Trophoblast cell (in vitro differentiated cells and primary cell): ENCODE data around the gene ASIC3.

Source experiments
- DNase-seq, 2 donors: peaks; one replicate each; pipeline ENCODE4 v3.0.0-alpha.2; 2016
- H2AFZ ChIP-seq: 2 replicates; pipeline ENCODE4 v1.6.1; 2013; ENCODE audit warnings: low read length, moderate library complexity, mild to moderate bottlenecking; ENCODE audit not compliant: insufficient read depth, poor library complexity
- H2AK5ac ChIP-seq: 2 replicates; pipeline ENCODE4 v1.6.1; 2013; ENCODE audit warnings: mild to moderate bottlenecking, low read length
- H2BK120ac ChIP-seq: 2 replicates; pipeline ENCODE4 v1.6.1; 2013; ENCODE audit warnings: low read length, mild to moderate bottlenecking, moderate library complexity; ENCODE audit not compliant: insufficient read depth, poor library complexity
- H2BK12ac ChIP-seq: 2 replicates; pipeline ENCODE4 v1.6.1; 2013; ENCODE audit warnings: mild to moderate bottlenecking, low read length, moderate library complexity
- H2BK5ac ChIP-seq: 2 replicates; pipeline ENCODE4 v1.6.1; 2013; ENCODE audit warnings: low read length, low read depth, moderate library complexity, mild to moderate bottlenecking; ENCODE audit not compliant: poor library complexity
- H3K14ac ChIP-seq: 2 replicates; pipeline ENCODE4 v1.6.1; 2013; ENCODE audit warnings: mild to moderate bottlenecking, low read length
- H3K18ac ChIP-seq: 2 replicates; pipeline ENCODE4 v1.6.1; 2013; ENCODE audit warnings: mild to moderate bottlenecking, low read length
- H3K23ac ChIP-seq: 2 replicates; pipeline ENCODE4 v1.6.1; 2013; ENCODE audit warnings: low read length
- H3K27ac ChIP-seq: 2 replicates; pipeline ENCODE4 v1.5.1; 2013; ENCODE audit warnings: low read depth, mild to moderate bottlenecking, inconsistent platforms, low read length, moderate library complexity
- H3K27me3 ChIP-seq: 2 replicates; pipeline ENCODE4 v1.6.1; 2013; ENCODE audit warnings: inconsistent platforms, mild to moderate bottlenecking, low read length, moderate library complexity; ENCODE audit not compliant: insufficient read depth
- H3K36me3 ChIP-seq, 2 experiments: 1 replicate in 1 of 2; 2 replicates in 1 of 2; pipeline ENCODE4 v1.6.1; 2013; ENCODE audit warnings: low read length in 2 of 2, mild to moderate bottlenecking in 2 of 2, moderate library complexity in 1 of 2; ENCODE audit not compliant: insufficient read depth in 2 of 2, control insufficient read depth in 1 of 2
- H3K4ac ChIP-seq: 2 replicates; pipeline ENCODE4 v1.6.1; 2013; ENCODE audit warnings: low read depth, mild to moderate bottlenecking, low read length, moderate library complexity
- H3K4me1 ChIP-seq, 2 experiments: 1 replicate in 1 of 2; 2 replicates in 1 of 2; pipeline ENCODE4 v1.6.1; 2013; ENCODE audit warnings: low read length in 2 of 2, mild to moderate bottlenecking in 2 of 2, moderate library complexity in 1 of 2; ENCODE audit not compliant: insufficient read depth in 2 of 2, control insufficient read depth in 1 of 2
- H3K4me2 ChIP-seq: 2 replicates; pipeline ENCODE4 v1.6.1; 2013; ENCODE audit warnings: inconsistent platforms, mild to moderate bottlenecking, low read length, moderate library complexity
- H3K4me3 ChIP-seq: 2 replicates; pipeline ENCODE4 v1.5.1; 2013; ENCODE audit warnings: mild to moderate bottlenecking, low read depth, low read length, inconsistent platforms
- H3K79me1 ChIP-seq: one replicate; pipeline ENCODE4 v1.6.1; 2013; ENCODE audit warnings: low read length
- H3K79me2 ChIP-seq: 2 replicates; pipeline ENCODE4 v1.6.1; 2013; ENCODE audit warnings: low read length, mild to moderate bottlenecking; ENCODE audit not compliant: control insufficient read depth, insufficient read depth, poor library complexity
- H3K9ac ChIP-seq: 2 replicates; pipeline ENCODE4 v1.6.1; 2013; ENCODE audit warnings: mild to moderate bottlenecking, low read length
- H3K9me3 ChIP-seq: 2 replicates; pipeline ENCODE4 v1.6.1; 2013; ENCODE audit warnings: low read depth, mild to moderate bottlenecking, control low read depth, inconsistent platforms, low read length; ENCODE audit not compliant: insufficient read depth
- H4K12ac ChIP-seq: 2 replicates; pipeline ENCODE4 v1.6.1; 2013; ENCODE audit warnings: low read depth, mild to moderate bottlenecking, low read length, moderate library complexity
- H4K8ac ChIP-seq: 2 replicates; pipeline ENCODE4 v1.6.1; 2013; ENCODE audit warnings: low read depth, mild to moderate bottlenecking, low read length, moderate library complexity
- H4K91ac ChIP-seq: one replicate; pipeline ENCODE4 v1.6.1; 2013; ENCODE audit warnings: low read depth, mild to moderate bottlenecking, low read length, moderate library complexity
- WGBS: extraction: QIAGEN DNeasy Blood & Tissue Kit; methylation state at CpG from one replicate; pipeline ENCODE4 v1.1.7; 2013; ENCODE audit warnings: missing lambda C conversion rate; ENCODE audit not compliant: insufficient read length, insufficient coverage; ENCODE audit errors: extremely low coverage; 5-methylcytosine and 5-hydroxymethylcytosine counted together

Gene ASIC3

GRCh38 chr7:151060113-151060415, 11.7 kb downstream of the ASIC3 start:
- Histone ChIP-seq H2AFZ (peak overlapping the region; percentile 45), H3K4me1 (peaks cover 50% of the 10 kb centered on the region in 2 experiments), H4K91ac (peak overlapping the region; percentile 87), H2BK120ac (peak overlapping the region; percentile 82), H3K36me3 (peaks cover 14 to 17% of the 10 kb centered on the region in 2 experiments), H4K12ac (peak overlapping the region; percentile 61), H3K23ac (no peak overlapping the region), H2AK5ac (peak overlapping the region; percentile 43), H3K4ac (peak overlapping the region; percentile 66), H4K8ac (peak overlapping the region; percentile 87), H3K9me3 (no peaks in the 10 kb centered on the region), H2BK12ac (peak overlapping the region; percentile 3), H3K14ac (peak overlapping the region; percentile 81), H3K79me1 (peaks cover 47% of the 10 kb centered on the region), H3K18ac (peak overlapping the region; percentile 50), H3K4me2 (peak overlapping the region; percentile 95), H3K4me3 (peak overlapping the region; percentile 79), H3K27me3 (no peaks in the 10 kb centered on the region), H3K9ac (peak overlapping the region; percentile 67), H3K27ac (peak overlapping the region; percentile 35), H3K79me2 (peaks cover 26% of the 10 kb centered on the region), H2BK5ac (peak overlapping the region; percentile 89)
- DNase-seq = no peak
- no CpG with 5 or more reads among the region's 17 CpGs for WGBS

GRCh38 chr7:151060416-151061212, 12.3 kb downstream of the ASIC3 start:
- Histone ChIP-seq H3K4ac (peak overlapping the region; percentile 66), H4K12ac (peak overlapping the region; percentile 61), H2AK5ac (peak overlapping the region; percentile 43), H3K4me1 (peaks cover 50% of the 10 kb centered on the region in 2 experiments), H3K79me2 (peaks cover 26% of the 10 kb centered on the region), H3K9me3 (no peaks in the 10 kb centered on the region), H3K27me3 (no peaks in the 10 kb centered on the region), H3K27ac (peak overlapping the region; percentile 84), H3K14ac (peak overlapping the region; percentile 81), H3K23ac (no peak overlapping the region), H3K4me2 (peak overlapping the region; percentile 95), H3K79me1 (peaks cover 47% of the 10 kb centered on the region), H3K9ac (peak overlapping the region; percentile 67), H4K91ac (peak overlapping the region; percentile 87), H2BK120ac (peak overlapping the region; percentile 82), H4K8ac (peak overlapping the region; percentile 87), H3K18ac (peak overlapping the region; percentile 50), H3K36me3 (peaks cover 19 to 22% of the 10 kb centered on the region in 2 experiments), H2AFZ (peak overlapping the region; percentile 45), H3K4me3 (peak overlapping the region; percentile 79), H2BK5ac (peak overlapping the region; percentile 89), H2BK12ac (peak overlapping the region; percentile 3)
- DNase-seq = no peak
- WGBS = no CpG with 5 or more reads among the region's 21 CpGs

- peak overlapping the region; percentile 95 for H3K4me2 ChIP-seq
- H2AK5ac ChIP-seq = peak overlapping the region; percentile 2
- H2BK120ac ChIP-seq = no peak overlapping the region
- H2BK5ac ChIP-seq = peak overlapping the region; percentile 4
- peak overlapping the region; percentile 84 for H3K27ac ChIP-seq
- H3K4ac ChIP-seq = peak overlapping the region; percentile 66
- no peaks in the 10 kb centered on the region for H3K27me3 ChIP-seq
- no peak overlapping the region for H4K8ac ChIP-seq
- peak overlapping the region; percentile 10 for H2AFZ ChIP-seq
- no peak for DNase-seq
- H3K14ac ChIP-seq = peak overlapping the region; percentile 29
- peak overlapping the region; percentile 17 for H3K18ac ChIP-seq
- peak overlapping the region; percentile 44 for H2BK12ac ChIP-seq
- H3K79me1 ChIP-seq = peaks cover 47% of the 10 kb centered on the region
- H3K79me2 ChIP-seq = peaks cover 26% of the 10 kb centered on the region
- H3K4me1 ChIP-seq = peaks cover 48 to 51% of the 10 kb centered on the region in 2 experiments
- H4K91ac ChIP-seq = peak overlapping the region; percentile 70
- H3K9me3 ChIP-seq = no peaks in the 10 kb centered on the region
- WGBS = no CpG with 5 or more reads among the region's 33 CpGs
- peaks cover 28 to 31% of the 10 kb centered on the region in 2 experiments for H3K36me3 ChIP-seq
- H3K23ac ChIP-seq = peak overlapping the region; percentile 62
- peak overlapping the region; percentile 28 for H4K12ac ChIP-seq
- no peak overlapping the region for H3K4me3 ChIP-seq
- H3K9ac ChIP-seq = peak overlapping the region; percentile 30
Observed at GRCh38 chr7:151061213-151062110, 13.1 kb downstream of the ASIC3 start.

GRCh38 chr7:151062111-151062398, 13.7 kb downstream of the ASIC3 start:
- Histone ChIP-seq H3K4me2 (peak overlapping the region; percentile 95), H2BK120ac (no peak overlapping the region), H3K9ac (peak overlapping the region; percentile 30), H3K27me3 (no peaks in the 10 kb centered on the region), H4K8ac (no peak overlapping the region), H3K18ac (peak overlapping the region; percentile 17), H3K36me3 (peaks cover 33 to 36% of the 10 kb centered on the region in 2 experiments), H2BK12ac (peak overlapping the region; percentile 44), H3K4me3 (no peak overlapping the region), H3K14ac (peak overlapping the region; percentile 29), H3K4me1 (peaks cover 42 to 45% of the 10 kb centered on the region in 2 experiments), H4K91ac (peak overlapping the region; percentile 70), H2AFZ (no peak overlapping the region), H3K4ac (peak overlapping the region; percentile 22), H3K79me1 (peaks cover 45% of the 10 kb centered on the region), H3K79me2 (peaks cover 26% of the 10 kb centered on the region), H2AK5ac (no peak overlapping the region), H3K27ac (peak overlapping the region; percentile 84), H2BK5ac (no peak overlapping the region), H3K23ac (peak overlapping the region; percentile 62), H4K12ac (no peak overlapping the region), H3K9me3 (no peaks in the 10 kb centered on the region)
- DNase-seq = no peak
- WGBS = no CpG with 5 or more reads among the region's 11 CpGs
